Stimulated activated CD8-positive, alpha-beta memory T cell treated with anti-CD3 and anti-CD28 coated beads, Interleukin-4, amount 100 ng/mL, for 48 hours (primary cell): ENCODE results near the gene RICTOR.

Experiments used
- DNase-seq: peaks from one replicate; pipeline ENCODE4 v3.0.0-alpha.2; 2020

The RICTOR gene

DNA sequence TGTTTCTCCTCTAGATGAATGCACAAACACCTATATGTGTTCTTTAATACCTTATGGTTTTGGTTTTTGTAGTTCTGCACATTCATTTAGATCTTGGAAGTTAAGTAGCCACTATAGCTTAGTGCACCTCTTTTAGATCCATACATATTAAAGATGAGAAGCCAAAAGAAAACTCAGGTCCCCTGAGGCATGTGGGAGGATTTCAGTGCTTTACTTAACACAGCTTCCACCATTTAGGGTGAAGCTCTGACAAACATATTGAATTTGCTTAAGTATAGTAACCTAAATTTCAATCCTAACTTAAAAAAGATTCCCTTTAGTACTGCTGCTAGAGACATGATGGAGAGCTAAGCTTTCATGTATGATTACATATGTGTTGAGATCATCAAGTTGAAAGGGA lies 25.6 kb upstream of the RICTOR start:
- no peak for DNase-seq

DNA sequence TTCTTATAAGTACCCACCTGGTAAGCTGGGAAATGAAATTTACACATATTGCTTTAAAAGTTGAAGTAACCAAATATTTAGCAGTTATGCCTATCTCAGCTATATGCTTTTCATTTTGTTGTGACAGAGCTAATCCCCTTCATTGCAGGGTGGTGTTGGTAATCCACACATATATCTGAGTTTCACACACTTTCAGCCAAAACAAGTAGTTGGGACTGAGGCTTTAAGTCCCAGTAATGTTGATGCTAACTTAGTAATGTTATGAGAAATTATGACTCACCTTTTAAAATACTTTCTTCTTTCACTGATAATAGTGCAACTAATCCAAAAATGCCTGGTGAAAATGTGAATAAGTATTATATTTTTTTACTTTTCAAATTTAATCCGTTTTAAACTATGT lies 19.2 kb upstream of the RICTOR start:
- DNase-seq, result no peak

DNA sequence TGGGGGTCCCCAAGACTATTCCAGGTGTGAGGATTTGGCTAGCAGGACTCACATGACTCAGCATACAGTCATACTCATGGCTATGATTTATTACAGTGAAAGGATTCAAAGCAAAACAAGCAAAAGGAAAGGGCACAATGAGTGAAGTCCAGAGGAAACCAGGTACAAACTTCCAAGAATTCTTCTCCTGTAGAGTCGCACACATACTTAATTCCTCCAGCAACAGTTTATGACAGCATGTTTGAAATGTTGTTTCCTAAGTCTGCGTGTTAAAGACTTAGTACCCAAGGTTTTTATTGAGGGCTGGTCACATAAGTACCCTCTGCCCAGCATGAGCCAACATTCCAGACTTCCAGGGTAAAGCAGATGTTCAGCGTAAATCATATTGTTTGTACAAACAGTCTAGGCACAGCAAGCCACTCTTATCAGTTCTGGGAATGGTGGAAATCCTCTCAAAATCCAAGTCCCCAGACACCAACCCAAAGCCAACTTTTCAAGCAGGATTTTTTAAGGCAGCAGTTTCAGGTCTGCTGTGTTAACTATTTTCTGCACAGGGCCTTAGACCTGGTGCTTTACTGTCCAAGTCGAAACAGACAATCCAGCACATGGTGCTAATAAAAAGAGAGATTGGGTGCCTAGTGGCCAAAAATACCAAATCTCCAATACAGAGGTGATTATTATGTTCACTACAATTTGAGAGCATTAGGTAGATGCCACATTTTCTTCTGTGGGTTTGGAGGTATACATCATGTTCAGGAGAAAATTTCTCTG lies 18.6 kb upstream of the RICTOR start:
- DNase-seq, result no peak

DNA sequence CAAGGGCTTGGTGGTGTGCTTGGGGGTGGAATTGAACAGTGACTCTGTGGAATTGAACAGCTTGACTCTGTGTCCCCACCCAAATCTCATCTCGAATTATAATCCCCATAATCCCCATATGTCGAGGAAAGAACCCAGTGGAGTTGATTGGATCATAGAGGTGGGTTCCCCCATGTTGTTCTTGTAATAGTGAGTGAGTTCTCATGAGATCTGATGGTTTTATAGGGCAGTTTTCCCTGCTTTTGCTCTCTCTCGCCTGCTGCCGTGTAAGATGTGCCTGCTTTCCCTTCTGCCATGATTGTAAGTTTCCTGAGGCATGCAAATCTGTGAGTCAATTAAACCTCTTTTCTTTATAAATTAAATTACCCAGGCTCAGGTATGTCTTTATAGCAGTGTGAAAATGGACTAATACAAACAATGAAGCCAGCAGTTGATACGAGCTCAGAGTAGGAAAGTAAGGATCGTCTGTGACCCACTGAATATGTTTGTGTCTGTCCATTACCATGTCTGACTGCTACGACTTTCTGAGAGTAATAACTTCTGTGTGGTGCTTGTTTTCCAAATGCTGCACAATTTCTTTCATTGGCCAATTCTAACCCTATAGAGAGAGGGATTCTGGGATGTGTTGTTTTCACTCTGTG lies 17.9 kb upstream of the RICTOR start:
- no peak for DNase-seq

- no peak for DNase-seq
Measured at GRCh38 chr5:39083968-39084367, 9.8 kb upstream of the RICTOR start.

DNA sequence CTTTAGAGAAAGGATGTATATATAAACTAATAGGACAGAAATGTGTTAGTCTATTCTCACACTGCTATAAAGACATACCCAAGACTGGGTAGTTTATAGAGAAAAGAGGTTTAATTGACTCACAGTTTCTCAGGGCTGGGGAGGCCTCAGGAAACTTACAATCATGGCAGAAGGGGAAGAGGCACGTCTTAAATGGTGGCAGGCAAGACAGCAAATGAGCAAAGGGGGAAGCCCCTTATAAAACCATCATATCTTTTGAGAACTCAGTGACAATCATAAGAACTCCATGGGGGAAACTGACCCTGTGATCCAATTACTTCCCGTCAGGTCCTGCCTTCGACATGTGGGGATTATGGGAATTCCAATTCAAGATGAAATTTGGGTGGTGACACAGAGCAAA lies 8.8 kb upstream of the RICTOR start:
- no peak for DNase-seq

- peak; percentile 42 for DNase-seq
Measured at GRCh38 chr5:39080597-39081204, 6.5 kb upstream of the RICTOR start.

GRCh38 chr5:39080168-39080567 lies 6.0 kb upstream of the RICTOR start:
- DNase-seq, result no peak

DNA sequence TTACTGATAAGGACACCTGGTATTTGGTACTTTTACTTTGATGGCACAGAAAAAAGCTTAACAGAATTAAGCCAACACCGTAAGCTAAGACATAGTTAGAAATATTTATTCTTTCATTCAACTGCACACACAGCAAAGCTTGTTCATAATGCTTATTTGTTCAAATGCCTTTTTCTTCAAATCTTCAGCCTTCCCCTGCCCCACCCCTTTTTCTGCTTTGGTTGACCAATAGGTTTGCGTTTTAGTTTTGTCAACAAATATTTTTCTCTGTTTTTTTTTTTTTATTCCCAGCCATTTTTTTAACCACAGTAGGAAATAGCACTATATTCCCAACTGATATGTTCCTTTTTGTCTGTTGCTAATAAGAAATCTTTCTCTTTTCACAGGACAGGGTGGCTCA lies 4.9 kb upstream of the RICTOR start:
- no peak for DNase-seq

- DNase-seq, result no peak
Measured at GRCh38 chr5:39076757-39077728, 2.8 kb upstream of the RICTOR start.

- DNase-seq, result no peak
Measured at GRCh38 chr5:39076101-39076756, 2.0 kb upstream of the RICTOR start.

- no peak for DNase-seq
Measured at GRCh38 chr5:39073767-39074016, 507 bp downstream of the RICTOR start.

GRCh38 chr5:39072925-39073766 lies 1.1 kb downstream of the RICTOR start:
- DNase-seq, result peak; percentile 66

DNA sequence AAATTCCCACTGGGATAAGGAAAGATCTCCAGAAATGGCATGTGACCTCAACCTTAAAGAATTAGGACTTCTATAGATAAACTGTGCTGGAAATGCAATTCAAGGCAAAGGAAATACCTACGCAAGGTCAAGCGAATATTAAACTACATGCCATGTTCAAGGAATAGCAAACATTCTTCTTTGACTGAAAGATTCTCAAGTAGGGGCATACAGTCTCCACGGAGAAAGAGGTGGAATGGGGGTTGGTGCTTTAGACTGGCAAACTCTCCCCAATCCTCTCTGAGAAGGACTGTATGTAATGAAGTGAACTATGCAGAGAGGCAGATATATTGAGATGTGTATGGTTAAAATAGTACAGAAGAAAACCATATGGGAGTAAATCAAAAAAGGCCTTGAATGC lies 6.1 kb downstream of the RICTOR start:
- no peak for DNase-seq

GRCh38 chr5:39064450-39064849 lies 9.7 kb downstream of the RICTOR start:
- DNase-seq, result no peak

- no peak for DNase-seq
Measured at GRCh38 chr5:39063037-39063436, 11.2 kb downstream of the RICTOR start.

DNA sequence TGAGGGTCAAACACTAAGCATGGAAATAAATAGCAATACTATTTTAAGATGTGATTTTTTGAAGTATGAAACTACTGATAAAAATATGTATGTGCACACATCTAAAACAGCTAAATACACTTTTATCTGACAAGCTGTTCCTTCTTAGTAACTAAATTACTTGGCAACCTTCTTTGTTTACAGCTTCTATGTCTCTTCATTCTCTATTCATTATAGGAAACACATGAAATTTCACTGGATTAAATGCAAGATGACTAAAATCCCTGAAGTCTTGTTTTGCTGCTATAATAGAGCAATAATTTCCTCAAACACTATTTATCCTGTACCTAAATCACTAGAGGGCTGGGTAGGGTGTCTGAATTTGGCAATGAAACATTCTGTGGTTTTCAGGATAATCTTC lies 11.7 kb downstream of the RICTOR start:
- DNase-seq, result no peak

DNA sequence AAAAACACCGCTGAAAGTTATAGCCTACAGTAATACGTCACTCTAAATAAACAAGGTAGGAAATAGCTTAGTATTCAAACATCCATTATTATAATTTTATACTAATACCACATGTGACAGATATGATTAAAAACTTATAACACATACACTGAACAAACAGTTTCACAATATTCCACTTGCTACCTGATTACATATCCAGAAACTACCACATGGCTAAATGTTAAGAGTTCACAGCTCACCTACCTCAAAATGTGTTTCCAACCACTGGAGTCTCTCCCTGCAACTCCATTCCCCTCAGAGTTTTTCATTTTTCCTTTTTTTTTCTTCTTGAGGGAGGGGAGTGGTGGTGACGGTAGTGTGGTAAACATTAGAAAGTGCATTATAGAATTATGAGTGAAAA lies 12.1 kb downstream of the RICTOR start:
- no peak for DNase-seq

DNA sequence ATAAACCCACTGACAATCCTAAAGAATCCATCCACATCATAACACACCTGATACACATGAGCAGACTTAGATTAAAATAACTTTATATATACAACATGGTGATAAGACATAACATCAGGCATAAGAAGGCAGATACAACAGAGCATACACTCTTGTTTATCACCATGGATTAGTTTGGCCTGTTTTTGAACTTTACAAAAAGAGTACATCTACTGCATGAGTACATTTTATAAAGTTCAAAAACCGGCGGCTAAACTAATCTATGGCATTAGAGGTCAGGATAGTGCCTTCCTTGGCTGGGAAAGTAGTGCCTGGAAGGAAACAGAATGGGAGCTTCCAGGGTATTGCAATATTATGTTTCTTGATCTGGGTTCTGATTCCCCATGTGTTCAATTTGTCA lies 15.1 kb downstream of the RICTOR start:
- no peak for DNase-seq

DNA sequence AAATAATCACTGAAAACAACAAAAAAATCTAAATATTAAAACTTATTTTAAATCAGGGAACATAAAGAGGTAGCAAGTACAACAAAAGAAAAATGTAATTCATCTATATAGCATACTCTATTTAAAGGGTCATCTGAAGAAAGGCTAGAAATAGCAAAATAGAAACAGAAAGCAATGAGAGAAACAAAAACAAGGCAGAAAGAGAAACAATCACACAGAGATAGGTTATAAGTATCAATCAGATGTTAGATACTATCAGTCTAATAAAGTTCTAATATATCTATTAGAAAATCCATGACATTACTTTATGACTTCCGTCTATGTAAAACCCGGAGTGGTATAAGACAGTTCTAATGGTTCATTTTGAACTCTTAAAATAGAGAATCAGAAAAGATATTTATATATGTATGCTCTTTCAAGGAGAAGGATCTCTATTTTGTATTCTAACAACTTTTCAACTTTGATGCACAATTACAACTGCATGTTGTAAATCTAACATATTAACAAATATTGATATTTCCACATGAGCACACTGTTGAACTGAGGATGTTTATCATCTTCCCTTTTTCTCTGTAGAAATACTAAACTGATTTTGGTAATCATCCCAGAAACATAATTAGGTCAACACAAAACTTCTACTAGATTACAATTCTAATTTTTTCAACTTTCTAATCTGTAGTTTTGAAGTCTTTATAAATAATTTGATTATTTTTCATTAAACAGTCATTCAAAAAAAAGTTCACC lies 15.8 kb downstream of the RICTOR start:
- DNase-seq, result no peak

- no peak for DNase-seq
Measured at GRCh38 chr5:39057734-39058133, 16.5 kb downstream of the RICTOR start.
